LNCAP (cell line): ENCODE data around the gene EPHA2.
A peak's percentile ranks its signal among the peaks of the same experiment; 100 is the strongest.

Experiments
- TF ChIP-seq, protein P1 (sequence below): fragments of 450-650 bp; IDR thresholded peaks from 2 replicates; pipeline ENCODE4 v1.5.1; 2017; ENCODE audit warnings: mild to moderate bottlenecking

The EPHA2 gene

GRCh38 chr1:16088351-16088911 lies 67.4 kb downstream of the EPHA2 start:
- TF ChIP-seq, protein P1, sequence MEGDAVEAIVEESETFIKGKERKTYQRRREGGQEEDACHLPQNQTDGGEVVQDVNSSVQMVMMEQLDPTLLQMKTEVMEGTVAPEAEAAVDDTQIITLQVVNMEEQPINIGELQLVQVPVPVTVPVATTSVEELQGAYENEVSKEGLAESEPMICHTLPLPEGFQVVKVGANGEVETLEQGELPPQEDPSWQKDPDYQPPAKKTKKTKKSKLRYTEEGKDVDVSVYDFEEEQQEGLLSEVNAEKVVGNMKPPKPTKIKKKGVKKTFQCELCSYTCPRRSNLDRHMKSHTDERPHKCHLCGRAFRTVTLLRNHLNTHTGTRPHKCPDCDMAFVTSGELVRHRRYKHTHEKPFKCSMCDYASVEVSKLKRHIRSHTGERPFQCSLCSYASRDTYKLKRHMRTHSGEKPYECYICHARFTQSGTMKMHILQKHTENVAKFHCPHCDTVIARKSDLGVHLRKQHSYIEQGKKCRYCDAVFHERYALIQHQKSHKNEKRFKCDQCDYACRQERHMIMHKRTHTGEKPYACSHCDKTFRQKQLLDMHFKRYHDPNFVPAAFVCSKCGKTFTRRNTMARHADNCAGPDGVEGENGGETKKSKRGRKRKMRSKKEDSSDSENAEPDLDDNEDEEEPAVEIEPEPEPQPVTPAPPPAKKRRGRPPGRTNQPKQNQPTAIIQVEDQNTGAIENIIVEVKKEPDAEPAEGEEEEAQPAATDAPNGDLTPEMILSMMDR, result no peak

- TF ChIP-seq, protein P1, result no peak
Measured at GRCh38 chr1:16087733-16088132, 68.1 kb downstream of the EPHA2 start.

DNA sequence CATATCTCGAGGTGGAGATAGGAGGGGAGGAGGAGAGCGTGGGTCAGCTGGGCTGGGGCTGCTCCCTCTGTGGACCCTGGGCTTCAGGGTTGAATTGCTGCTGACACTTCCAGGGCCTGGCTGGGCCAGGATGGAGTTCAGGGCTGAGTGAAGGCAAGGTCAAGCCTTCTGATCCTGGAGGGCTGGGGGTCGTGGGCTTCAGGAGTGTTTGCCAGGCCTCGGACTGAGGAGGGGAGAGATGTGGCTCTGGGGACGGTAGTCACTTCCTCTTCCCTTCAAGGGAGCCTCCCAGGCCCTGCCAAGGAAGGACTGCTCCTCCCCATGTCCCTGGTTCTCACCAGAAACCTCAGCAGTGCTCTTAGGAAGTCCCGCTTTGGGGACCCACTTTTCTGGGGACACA lies 70.3 kb downstream of the EPHA2 start:
- TF ChIP-seq, protein P1, result no peak

GRCh38 chr1:16083486-16083885 lies 72.4 kb downstream of the EPHA2 start:
- TF ChIP-seq, protein P1, result no peak

- TF ChIP-seq, protein P1, result peak; percentile 68
Measured at GRCh38 chr1:16082283-16083038, 73.4 kb downstream of the EPHA2 start.

DNA sequence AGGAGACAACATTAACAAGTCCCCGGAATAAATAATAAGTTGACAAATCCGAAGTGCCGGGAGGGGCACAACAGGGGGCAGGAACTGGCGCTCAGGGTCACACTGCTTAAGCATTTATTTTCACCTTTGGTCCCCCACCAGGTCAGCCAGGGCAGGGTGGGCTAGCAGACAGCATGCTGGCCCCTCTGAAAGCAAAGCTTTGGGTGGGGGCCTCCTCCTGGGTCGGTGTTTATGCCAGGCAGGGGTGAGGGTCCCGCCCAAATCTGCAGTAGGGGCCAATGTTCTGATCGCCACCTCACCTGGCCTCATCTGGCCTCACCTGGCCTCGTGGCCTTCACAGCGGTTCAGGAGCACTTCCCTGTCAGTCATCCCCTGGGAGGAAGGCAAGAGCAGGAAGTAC lies 74.2 kb downstream of the EPHA2 start:
- TF ChIP-seq, protein P1, result no peak

DNA sequence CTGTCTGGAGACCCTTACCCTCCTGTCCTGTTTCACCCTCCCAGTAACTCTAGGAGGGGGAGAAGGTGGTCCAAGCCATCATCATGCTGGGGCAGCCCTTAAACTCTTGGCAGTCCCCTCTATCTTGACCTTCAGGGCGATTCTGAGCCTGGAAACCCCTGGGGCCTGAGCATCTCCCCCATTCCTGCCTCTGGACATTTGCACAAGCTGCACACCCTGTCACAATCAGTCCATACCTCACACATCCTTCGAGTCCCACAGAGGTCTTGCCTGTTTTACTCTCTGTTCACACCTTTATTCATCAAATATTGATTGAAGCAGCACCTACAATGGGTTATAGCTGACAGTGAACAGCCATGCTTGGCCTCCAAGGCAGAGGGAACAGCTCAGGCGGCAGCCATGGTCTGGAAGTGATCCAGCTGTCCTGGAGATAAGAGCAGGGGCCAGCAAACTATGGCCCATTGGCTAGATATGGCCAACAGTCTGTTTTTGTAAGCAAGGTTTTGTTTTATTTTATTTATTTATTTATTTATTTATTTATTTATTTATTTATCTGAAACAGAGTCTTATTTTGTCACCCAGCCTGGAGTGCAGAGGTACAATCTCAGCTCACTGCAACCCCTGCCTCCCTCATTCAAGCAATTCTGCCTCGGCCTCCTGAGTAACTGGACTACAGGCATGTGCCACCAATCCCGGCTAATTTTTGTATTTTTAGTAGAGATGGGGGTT lies 75.3 kb downstream of the EPHA2 start:
- TF ChIP-seq, protein P1, result no peak
